ENCODE results near the gene BBS9. TPM values are rescaled to one million over a fixed set of nuclear protein-coding genes. Genes with fewer than 3 reads are reported as not detected.

The BBS9 gene
- total RNA-seq, 4 donors from 2014 or later: 17.8 to 27.5 (median 24.7) TPM

DNA sequence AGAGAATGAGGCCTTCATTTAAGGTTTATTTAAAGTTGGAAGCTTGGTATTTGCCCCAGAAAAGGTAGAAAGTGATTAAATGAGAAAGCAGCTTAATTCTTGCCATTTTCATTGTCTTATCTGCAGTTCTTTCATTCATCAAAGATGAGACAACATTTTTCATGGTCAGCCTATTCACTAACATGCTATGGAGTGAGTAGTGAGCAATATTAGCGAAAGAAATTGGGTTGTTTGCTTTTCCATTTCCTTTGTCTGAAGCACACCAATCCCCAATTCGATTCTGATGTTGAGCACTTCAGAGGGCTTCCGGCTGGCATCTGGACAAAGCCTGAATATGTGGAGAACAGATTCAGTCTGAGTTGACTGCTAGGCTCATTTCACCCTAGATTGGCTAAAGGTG lies 317.2 kb downstream of the BBS9 start:
- no peak for TF ChIP-seq CTCF (IDR thresholded peaks at IDR 0.05; ENCODE audit: low read depth)

DNA sequence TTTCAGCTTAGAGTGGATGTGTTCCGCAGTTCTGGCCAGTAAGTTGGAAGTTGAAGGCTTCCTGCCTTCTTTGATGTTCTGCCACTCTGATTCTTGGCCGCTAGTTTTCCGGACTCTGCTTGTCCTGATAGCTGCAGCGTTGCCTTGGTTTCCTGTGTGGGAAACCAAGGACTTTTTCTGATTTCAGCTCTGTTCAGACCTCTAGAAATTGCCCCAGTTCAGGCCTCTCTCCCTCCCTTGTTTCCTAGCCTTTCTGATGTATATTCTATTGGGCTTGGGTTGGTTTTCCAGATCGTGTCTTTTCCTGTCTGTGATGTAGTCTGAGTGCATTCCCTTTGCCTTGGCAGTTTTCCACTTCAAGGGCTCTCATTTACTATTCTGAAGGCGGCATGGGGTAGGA lies 318.7 kb downstream of the BBS9 start:
- no peak for TF ChIP-seq CTCF (IDR thresholded peaks at IDR 0.05; ENCODE audit: low read depth)

DNA sequence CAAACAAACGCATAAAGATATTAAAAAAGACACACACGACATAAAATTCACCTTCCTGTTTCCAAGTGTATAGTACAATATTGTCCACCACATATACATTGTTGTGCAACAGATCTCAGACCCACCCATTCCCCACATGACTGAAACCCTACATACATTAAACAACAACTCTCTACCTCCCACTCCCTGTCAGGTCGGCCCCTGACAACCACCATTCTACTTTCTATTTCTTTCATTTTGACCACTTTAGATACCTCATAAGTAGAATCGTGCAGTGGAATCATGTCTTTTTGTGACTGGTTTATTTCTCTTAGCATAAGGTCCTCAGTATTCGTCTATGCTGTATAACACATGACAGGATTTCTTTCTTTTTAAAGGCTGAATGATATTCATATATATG lies 320.5 kb downstream of the BBS9 start:
- TF ChIP-seq CTCF (IDR thresholded peaks at IDR 0.05; ENCODE audit: low read depth): no peak

GRCh38 chr7:33452805-33453502 lies 323.6 kb downstream of the BBS9 start:
- TF ChIP-seq CTCF (IDR thresholded peaks at IDR 0.05; ENCODE audit: low read depth): no peak

GRCh38 chr7:33457039-33457438 lies 327.7 kb downstream of the BBS9 start:
- TF ChIP-seq CTCF (IDR thresholded peaks at IDR 0.05; ENCODE audit: low read depth): no peak

GRCh38 chr7:33458581-33458980 lies 329.2 kb downstream of the BBS9 start:
- TF ChIP-seq CTCF (IDR thresholded peaks at IDR 0.05; ENCODE audit: low read depth): no peak

DNA sequence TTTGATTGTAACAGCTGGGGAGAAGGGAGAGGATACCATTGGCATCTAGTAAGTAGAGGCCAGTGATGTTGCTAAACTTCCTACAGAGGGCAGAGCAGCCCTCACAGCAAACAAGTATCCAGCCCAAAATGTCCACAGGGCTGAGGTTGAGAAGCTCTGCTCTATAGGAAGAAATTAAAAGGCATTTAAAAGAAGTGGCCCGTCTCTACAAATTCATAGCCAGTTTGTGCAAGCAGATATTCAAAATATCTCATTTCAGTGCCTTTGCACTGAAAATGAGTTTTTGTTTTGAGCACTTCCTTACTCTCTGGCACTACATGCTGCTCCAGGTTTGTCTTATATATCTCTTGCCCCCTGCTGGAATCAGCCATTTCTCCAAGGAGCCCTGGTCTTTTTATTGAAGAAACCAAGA lies 330.0 kb downstream of the BBS9 start:
- TF ChIP-seq CTCF (IDR thresholded peaks at IDR 0.05; ENCODE audit: low read depth): no peak

Data from subcutaneous adipose tissue (tissue), 4 donors.